Measurements from ENCODE around the gene ITGAV.

DNA sequence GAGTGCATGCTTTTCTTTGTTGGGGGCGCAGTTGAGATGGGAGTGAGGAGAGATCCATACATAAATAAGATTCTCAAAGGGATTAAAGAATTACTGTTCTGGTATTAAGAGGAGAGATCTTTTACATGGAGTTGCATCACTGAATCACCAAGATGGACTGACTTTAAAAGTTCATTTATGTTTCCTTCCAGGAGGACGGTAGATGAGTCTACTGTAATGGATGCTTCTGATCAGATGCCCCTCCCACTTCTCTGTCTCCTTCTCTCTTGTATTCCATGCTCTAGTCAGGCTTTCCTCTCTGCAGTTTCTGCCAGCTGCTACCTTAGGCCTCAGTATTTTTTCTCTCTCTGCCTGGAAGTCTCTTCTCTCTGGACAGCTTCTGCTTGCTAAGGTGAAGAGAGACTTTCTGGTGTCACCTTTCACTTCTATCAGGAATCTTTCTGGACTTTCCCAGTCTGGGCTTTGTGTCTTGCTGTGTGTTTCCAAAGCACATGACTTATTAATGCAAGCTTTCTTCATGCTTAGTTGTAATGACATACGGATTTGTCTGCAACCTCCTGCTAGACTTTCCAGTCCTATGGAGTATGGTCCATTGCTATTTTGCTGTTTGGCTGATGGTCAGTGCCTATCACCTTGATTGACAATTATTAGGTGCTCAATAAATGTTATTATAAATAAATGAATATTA is 127.6 kb downstream of the ITGAV start:
- TF ChIP-seq ZNF274 (IDR thresholded peaks at IDR 0.05; ENCODE audit: low read depth, low read length) (no peak), YY1 (IDR thresholded peaks at IDR 0.05; ENCODE audit: insufficient read depth, insufficient read length) (no peak)

Data from NT2/D1 (cell line).